ENCODE results near the gene FYN. TPM values are rescaled to one million over a fixed set of nuclear protein-coding genes. Genes with fewer than 3 reads are reported as not detected.
A peak's percentile ranks its signal among the peaks of the same experiment; 100 is the strongest.

FYN gene
- total and polyA plus RNA-seq, 10 of the 15 experiments (the other 5 are each of a cell fraction or from before 2014, with no cell fraction given): 51.4 to 247 (median 138) TPM

GRCh38 chr6:111838749-111839484 lies 34.3 kb downstream of the FYN start:
- peak overlapping the region; percentile 28; the same call in 1 of the 2 replicates for H3K4me3 ChIP-seq
- RAD21 ChIA-PET (ENCODE audit: unreplicated experiment): interaction anchor here (0.6 to 1.8 kb wide), 5 partner anchors 9 to 77 kb away, joined by 3 to 8 read pairs (median 4); no protein-coding TSS in a partner anchor

More at GRCh38 chr6:111838749-111839484, 34.3 kb downstream of the FYN start:
- BruUV-seq (replicated peaks): no TSS peak
- Histone ChIP-seq H3K4me1 (ENCODE audit: control insufficient read depth, insufficient read depth, low read length) (peaks cover 69% of the 10 kb centered on the region), H3K27me3 (replicated peaks in 1 of 2; ENCODE audit: control insufficient read depth in 2 of 2, insufficient read depth in 2 of 2, low read length in 1 of 2) (no peaks in the 10 kb centered on the region), H3K27ac (ENCODE audit: control insufficient read depth, insufficient read depth) (peak overlapping the region; percentile 79), H2AFZ (ENCODE audit: control insufficient read depth, low read depth, low read length) (no peak overlapping the region), H3K9me3 (replicated peaks; ENCODE audit: control insufficient read depth, insufficient read depth, low read length) (no peaks in the 10 kb centered on the region), H3K9ac (ENCODE audit: control insufficient read depth, insufficient read depth, low read length) (no peak overlapping the region), H4K20me1 (ENCODE audit: control insufficient read depth, insufficient read depth) (no peaks in the 10 kb centered on the region), H3K4me2 (ENCODE audit: control insufficient read depth, insufficient read depth) (peak overlapping the region; percentile 87), H3K36me3 (ENCODE audit: control insufficient read depth in 2 of 2, insufficient read depth in 2 of 2, low read length in 1 of 2) (peaks cover 3 to 8% of the 10 kb centered on the region in 2 experiments; a peak in 2 of 4 replicates), H3K79me2 (ENCODE audit: control insufficient read depth, insufficient read depth, low read length) (peaks cover 74% of the 10 kb centered on the region)
- ChIA-PET CTCF (interaction anchor here (0.9 to 2.2 kb wide), 8 partner anchors 14 to 155 kb away, joined by 3 to 6 read pairs (median 4); no protein-coding TSS in a partner anchor), POLR2A (interaction anchor here (0.6 to 2.9 kb wide), 5 partner anchors 12 to 99 kb away, joined by 3 to 16 read pairs (median 3); no protein-coding TSS in a partner anchor), SMC1A (ENCODE audit: uncharacterized antibody, unreplicated experiment) (interaction anchor here (0.7 to 8.2 kb wide), 12 partner anchors 9 to 116 kb away, joined by 3 to 92 read pairs (median 10); no protein-coding TSS in a partner anchor)
- no peak for DNase-seq (ENCODE audit: low read depth, low spot score)
- TF ChIP-seq SREBF2 (IDR thresholded peaks at IDR 0.05; ENCODE audit: low read length) (no peak), NFIC (IDR thresholded peaks at IDR 0.05; ENCODE audit: low read depth, low read length) (0 out of 2 replicates have a peak, but pooled peaks have one; percentile 25), CREB1 (IDR thresholded peaks at IDR 0.05; ENCODE audit: low read depth) (0 out of 2 replicates have a peak, but pooled peaks have one; percentile 23), EED (IDR thresholded peaks at IDR 0.05; ENCODE audit: low read depth) (peak; percentile 58; the same call in 1 of the 2 replicates), IRF4 (IDR thresholded peaks at IDR 0.05; ENCODE audit: low read depth, low read length) (no peak), RUNX3 (IDR thresholded peaks at IDR 0.05; ENCODE audit: low read length) (peak; percentile 49; the same call in 1 of the 2 replicates), USF2 (IDR thresholded peaks at IDR 0.05; ENCODE audit: borderline replicate concordance, low read depth, low read length) (no peak), SMAD5 (IDR thresholded peaks at IDR 0.05; ENCODE audit: low read depth) (no peak), IRF3 (IDR thresholded peaks at IDR 0.05) (no peak), ATF2 (IDR thresholded peaks at IDR 0.05; ENCODE audit: low read length) (peak; percentile 15; the same call in 1 of the 2 replicates), RBBP5 (conservative IDR thresholded peaks at IDR 0.05) (no peak), JUNB (IDR thresholded peaks at IDR 0.05) (peak; percentile 58; the same call in 1 of the 2 replicates), ZNF622 (IDR thresholded peaks at IDR 0.05) (no peak), PML (IDR thresholded peaks at IDR 0.05; ENCODE audit: low read length) (peak; percentile 42; the same call in 1 of the 2 replicates), BACH1 (IDR thresholded peaks at IDR 0.05; ENCODE audit: borderline replicate concordance) (no peak)
- in situ Hi-C loops (cut with MboI) (loop anchor here (25.0 kb wide), 1 partner anchor 1798 kb away; no protein-coding TSS in a partner anchor), intact Hi-C loops (cut with micrococcal nuclease; ENCODE audit: unreplicated experiment) (loop anchor here (2.0 kb wide), 1 partner anchor 34 kb away; no protein-coding TSS in a partner anchor)
- peak; percentile 51 for ATAC-seq
- FAIRE-seq: no peak
- WGBS (ENCODE audit: insufficient coverage, insufficient replicate concordance, low lambda C conversion rate, missing lambda C conversion rate): 42% methylated on average over 5 of the region's 5 CpGs
